ENCODE data around the gene PAX7. TPM values are rescaled to one million over a fixed set of nuclear protein-coding genes. Genes with fewer than 3 reads are reported as not detected.

The PAX7 gene
- polyA plus RNA-seq, 10 donors = 38.4 to 63.1 (median 43.3) TPM

DNA sequence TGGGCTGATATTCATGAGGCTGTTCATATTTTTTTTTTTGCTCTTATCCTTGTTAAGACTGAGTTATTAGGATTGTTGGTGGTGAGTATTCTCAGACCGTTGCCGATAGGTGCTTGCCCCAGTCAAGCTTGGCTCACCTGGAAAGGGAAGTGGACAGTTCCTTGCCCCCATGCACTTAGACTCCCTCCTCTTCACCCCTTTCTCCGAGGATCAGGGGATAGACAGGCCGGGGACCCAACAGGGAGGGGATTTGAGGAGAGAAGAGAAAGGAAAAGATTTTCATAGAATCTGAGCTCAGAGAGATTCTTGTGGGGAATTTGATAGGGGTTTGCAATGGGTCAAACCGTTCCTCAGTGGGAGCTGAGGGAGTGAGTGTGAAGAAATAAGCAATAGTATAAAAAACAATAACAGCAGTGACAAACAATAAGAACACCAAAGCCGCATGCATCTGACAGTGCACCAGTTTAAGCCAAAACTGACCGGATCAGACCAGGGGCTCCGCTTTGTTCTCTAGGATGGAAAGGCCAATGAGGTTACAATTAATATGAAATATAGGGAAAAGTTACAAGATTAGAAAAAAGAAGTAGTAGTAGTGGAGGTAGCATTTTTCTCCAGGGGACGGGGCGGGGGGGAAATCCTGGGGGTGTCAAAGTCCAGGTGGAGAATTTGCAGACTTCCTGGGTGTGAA lies 8.9 kb downstream of the PAX7 start:
- peak in 1 of 3 donors; percentile 40 for DNase-seq

DNA sequence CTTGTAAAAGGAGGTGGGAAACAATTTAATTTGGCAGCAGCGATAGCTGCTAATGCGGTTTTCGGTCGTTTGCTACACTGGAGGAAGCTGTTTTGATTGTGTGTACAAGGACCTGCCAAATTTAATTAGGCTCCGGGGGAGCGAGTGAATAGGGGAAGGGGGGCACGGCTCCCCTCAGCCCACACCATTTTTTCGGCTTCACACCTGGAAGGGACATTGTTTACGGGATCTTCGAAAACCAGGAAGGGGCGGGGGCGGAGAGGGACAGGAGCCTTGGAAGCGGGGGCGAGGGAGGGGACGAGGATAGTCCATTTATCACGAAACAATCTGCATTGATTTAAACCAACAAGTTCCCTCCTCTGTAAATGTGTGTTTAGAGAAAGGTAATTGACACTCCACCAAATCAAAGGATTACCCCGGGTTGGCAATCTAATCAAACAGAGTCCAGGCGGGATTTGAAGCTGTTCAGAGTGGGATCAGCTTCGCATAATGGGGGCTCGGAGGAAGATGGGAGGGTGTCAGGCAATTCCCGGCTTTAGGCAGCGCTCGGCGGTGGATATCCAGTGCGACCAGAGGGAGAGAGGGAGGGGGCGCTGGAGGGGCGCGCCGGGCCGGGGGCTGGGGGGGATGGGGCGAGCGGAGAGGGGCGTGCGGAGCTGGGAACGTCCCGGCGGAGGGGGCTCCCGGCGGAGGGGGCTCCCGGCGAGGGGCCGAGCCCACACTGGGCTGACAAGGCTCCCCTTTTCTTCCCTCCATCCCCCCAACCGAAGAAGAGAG lies 9.8 kb downstream of the PAX7 start:
- DNase-seq = peak in 1 of 3 donors; percentile 39

DNA sequence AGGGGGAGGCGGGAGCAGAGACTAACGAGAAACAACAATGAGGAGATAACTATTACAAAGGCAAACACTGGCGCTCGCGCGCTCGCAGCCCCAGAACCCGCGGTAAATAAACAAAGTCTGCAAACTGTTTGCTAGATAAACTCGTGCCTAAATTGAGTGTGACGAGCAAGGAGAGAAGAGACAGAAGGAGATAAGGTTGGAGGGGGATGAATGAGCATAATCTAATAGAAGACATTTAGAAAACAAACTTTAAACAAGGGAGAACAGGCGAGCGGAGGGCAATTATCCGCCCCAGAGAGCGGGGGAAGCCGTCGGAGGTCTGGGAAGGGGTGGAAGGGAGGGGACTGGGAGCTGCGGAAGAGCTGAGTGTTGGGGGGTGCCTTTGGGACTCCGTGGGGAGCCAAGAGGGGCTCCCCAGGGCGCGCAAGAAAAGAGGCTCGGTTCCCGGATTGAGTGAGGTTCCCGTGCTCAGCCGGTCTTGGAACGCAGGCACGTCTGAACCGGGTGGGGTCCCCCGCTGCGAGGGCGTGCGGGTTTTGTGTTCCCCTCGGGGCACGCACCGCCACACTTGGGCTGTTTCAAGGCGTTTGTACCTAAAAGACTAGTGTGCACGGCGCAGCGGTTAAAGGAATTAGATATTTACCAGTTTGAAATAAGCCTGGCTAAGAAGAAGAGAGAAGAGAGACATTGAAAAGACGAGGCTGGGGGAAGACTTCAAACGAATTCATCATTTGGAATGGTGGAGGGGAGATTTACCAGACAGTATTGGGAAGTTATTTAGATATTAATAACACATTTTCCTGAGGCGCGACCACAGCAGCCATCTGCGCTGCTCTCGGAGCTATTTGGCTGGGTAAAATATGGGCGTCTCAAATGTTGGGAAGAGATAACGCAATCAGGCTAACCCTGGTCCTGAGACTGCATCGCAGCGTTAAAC lies 10.6 kb downstream of the PAX7 start:
- peak in 1 of 3 donors; percentile 66 for DNase-seq

DNA sequence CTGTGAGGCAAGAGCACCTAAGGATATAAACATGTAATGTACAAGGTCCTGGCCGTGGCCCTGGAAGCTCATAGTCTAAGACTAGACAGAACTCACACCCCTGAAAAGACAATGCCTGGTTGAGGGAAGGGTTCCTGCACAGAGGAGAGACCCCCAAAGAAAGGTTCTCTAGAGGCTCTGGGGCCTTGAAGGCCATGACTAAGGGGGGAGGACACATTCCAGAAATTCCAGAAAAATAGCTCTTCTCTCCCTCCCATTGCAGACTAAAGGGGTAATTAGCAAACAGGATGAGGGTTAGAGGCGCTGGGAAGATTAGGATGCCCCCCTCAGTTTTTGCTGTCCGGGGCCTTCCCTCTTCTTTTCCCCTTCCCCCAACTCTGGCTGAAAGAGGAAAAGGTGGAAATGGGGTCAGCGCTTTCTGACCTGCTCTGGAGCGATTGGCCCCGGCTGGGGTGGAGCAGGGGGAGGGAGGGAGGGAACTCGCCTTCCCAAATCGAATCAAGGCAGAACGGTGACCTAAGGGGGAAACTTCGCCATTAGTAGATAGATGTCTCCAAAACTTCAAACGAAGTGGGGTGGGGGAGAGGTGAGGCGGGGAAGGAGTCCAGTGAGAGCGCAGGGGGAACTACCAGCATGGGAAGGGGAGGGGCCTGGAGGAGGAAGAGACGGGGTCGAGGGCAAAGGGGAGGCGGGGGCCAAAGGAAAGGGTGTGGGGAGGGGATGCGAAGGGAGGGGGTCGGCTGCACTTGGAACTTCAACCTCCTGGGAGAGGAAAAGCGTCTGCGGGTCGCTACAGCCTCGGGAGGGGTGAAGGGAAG lies 11.8 kb downstream of the PAX7 start:
- DNase-seq = peak in 1 of 3 donors; percentile 25

DNA sequence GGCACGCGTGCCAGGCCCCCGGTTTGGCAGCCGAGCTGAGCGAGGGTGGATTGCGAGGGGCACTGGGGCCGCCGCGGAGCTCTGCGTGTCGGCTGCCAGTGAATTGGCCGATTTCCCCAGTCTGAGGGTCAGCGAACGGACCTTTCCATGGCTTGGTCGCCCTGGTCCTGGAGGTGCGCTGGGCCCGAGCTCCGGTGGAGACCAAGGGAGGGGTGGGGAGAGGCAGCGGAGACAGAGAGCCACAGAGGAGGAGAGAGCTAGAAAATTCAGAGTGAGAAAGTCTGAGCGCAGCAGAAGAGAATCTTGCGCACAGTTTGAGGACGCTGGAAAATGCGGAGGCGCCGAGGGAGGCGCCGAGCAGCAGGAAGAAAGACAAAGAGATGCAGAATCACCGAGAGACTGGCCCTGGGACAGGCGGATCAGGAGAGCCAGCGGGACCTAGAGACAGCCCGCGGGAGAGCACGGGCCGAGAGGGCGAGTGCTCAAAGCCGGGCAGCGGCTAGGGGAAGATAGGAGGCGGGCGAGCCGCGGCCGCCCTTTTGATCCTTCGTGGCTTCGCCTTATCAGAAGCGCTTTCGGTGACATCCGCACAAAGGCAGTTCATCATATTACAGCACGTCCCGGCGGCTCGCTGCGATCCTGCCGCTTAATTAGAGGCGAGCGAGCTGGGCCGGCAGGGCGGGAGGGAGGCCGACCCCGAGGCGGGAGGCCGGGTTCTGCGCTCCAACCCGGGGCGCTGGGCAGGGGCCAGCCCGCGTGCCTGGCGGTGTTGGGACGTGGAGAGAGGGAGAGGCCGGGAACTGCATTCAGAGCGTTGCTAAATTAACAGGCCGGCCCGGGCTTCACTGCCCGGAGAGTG lies 12.7 kb downstream of the PAX7 start:
- peak in 1 of 3 donors; percentile 67 for DNase-seq

DNA sequence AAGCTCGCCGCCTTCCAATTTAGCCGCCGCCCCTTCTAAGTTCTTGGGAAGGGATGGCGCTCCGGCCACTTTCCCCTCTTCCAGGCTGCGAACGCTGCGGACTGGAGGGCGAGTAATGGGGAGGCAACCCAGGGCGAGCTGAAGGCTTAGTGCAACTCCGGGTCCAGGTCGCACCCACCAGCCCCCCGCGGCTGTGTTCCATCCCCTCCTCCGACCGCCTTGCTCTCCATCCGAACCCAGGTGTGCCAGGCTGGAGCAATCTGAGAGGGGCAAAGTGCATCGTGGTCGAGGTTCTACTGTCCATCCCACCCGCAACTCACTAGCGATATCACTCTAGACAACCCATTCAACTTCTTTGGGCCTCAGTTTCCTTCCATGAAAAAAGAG lies 13.4 kb downstream of the PAX7 start:
- no peak for DNase-seq

DNA sequence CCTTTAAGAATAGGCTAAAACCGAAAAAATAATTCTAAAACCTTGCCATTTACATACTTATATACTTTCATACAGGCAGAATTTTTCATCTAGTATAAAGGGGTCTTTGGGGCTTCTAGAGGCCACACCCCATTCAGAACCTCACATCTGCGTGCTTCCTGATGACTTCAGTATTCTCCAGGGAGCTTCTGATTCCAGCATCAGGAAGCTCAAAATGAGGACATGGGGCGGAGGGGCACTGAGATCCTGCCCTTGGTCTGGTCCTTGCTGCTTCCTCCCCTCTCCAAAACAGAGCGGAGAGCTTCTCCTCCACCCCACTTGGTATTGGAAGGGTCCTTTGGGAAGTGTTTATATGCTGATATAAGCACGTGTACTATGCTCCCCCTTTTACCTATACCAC lies 13.8 kb downstream of the PAX7 start:
- peak in 1 of 3 donors; percentile 43 for DNase-seq

DNA sequence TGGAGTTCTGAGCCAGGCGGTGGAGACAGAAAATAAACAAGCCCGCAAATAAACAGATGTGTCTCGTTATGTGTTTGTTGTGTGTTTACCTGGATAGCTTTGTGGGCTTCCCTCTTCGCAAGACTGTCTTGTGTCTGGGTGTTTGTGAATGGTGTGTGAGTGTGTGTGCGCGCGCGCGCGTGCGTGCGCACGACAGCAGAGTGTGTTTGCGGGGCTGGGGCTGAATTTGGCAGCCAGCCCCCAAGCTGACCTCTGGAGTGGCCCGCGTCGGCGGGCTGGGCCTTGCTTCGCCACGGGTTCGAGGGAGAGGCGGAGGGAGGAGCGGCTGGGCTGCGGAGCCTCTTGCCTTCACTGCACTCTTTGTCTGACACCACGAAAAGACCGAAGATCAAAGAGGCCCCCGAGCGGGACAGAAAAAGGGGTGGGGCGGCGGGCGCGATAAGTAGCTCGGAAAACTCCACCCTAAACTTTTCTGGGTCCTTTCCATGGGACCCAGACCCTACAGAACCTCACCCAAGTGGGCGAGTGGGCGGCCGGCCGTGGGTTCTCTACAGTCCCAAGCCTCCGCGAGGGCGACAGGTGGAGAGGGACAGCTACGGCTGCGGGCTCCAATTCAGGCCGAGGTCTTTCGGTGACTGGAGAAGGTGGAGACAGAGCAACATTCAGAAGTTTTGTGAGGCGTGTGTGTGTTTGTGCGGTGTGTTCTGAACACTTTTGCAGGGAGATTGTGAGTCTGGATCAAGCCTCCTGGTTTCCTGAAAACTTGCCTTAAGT lies 14.5 kb downstream of the PAX7 start:
- peak in 1 of 3 donors; percentile 61 for DNase-seq

DNA sequence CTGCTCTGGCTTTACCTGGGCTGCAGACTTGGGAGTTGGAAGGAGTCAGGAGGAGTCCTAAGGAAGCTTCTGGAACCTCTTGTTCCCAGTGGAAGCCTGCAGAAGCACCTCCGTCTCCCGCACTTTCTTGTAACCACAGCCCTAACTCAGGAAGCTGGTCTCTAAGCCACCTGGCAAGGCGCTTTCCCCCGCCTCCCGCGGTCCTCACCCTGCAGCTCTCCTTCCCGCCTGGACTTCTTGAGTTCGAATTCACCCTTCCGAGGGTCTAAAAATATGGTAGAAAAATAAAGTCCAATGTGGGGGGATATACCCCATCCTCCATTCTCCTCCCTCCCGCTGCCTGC lies 15.1 kb downstream of the PAX7 start:
- DNase-seq = no peak

DNA sequence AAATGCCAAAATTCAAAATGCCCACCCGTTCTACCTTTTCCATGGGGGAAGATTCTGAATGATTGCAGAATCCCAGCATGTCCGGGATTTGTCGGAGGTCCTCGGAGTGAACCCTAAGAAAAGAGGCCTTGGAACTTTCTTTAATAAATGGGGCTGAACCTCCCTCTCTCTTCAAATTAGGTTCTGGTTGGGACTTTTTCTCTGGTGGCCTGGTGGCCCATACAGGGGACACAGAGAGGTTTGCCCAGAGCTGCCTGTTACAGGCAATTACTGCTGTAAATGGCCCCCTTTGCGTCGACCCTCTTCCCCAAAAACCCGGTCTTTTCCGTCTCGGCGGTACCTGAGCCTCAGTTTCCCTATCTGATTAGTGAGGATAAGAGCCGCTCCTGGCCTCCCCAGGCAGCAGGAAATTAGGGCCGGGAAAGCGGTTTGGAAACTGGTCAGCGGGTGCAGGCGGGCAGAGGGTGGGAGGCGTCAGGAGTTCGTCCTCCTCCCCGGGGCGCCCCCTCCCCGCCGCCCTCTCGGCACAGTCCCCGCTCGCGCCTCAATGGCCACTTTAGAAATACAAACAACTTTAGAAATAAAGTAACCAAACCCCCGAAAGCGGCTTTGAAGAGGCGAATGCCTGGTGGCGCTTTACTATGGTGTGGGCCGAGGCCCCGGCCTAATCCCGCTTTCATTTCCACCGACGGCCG lies 15.6 kb downstream of the PAX7 start:
- DNase-seq = peak in 1 of 3 donors; percentile 37

DNA sequence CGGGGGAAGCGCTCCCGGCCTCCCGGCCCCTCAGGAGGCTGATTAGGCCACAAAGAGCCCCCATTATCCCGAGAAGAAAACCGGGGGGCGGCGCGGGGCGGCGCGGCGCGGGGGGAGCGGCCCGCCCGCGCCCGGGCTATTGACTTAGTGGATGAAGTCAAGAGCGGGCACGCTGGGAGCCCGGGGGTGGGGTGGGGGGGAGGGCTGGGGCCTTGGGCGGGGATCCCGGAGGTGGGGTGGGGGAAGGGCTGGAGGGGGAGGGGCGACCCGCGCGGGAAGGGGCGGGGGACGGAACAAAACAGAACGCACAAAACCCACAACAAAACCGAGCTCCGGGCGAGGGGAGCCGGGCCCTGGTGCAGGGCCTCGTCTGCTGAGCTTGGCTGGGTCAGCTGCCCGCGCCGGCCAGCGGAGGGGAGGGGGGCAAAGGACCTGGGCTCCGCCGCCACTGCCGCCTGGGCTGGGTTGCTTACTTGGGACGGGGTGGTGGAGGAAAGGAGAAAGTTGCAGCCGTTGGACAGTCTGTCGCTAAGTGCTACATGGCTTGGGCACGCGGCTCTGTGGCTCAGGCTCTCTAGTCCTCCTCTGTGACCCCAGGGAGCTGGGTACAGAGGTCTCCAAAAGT lies 16.3 kb downstream of the PAX7 start:
- peak in 1 of 3 donors; percentile 35 for DNase-seq

DNA sequence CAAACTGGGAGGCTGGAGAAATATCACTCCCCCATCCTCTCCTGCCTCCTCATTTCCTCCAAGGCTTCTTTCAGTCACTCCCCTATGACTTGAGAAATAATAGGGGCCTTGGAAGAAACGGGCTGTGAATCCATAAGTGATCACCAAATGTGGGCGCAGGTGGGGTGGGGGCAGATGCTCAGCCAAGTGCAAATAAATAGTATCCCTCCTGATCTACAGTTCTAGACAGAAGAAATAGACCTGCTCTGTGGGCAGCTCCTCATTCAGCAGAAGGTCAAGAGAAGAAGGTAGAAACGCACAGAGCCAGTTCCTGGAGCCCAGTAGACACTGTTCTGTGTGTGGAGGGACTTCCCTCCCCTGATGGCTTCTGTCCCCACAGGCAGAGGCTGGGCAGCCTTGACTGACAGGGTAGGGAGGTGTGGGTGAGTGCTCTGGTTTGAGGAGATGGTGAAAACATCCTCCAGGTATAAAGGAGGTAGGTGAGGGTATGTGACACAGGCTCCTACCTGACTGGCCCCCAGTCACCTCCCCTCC lies 17.1 kb downstream of the PAX7 start:
- DNase-seq = no peak

DNA sequence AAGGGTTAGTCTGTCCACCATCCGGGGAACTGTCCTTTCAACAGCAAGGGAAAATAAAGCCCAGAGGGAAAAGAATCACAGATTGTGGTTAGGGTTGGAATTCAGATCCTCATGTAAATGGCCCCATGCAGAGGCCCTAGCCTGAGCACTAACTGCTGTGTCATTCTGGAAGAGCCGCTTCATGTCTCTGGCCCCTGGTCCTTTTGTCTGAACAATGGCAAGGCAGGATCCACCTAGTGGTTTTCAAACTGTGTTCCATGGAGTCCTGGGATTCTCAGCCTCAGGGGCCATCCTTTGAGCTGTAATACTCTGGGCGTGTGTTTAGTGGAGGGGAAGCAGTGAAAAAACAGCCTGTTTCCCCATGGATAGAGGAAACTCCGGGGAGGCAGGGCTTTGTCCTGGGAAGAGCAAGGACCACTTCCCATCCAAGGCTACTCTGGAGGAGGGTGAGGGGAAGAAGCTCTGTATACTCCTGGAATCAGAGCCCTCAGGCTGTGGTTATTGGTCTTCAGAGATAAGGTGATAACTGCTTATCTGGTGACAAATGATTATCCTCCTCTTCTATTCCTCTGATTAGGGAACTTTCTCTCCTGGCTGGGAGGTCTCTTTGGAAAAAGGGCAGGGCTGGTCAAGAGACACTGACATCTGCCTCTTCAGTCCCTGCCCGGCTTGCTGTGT lies 19.2 kb downstream of the PAX7 start:
- no peak for DNase-seq

DNA sequence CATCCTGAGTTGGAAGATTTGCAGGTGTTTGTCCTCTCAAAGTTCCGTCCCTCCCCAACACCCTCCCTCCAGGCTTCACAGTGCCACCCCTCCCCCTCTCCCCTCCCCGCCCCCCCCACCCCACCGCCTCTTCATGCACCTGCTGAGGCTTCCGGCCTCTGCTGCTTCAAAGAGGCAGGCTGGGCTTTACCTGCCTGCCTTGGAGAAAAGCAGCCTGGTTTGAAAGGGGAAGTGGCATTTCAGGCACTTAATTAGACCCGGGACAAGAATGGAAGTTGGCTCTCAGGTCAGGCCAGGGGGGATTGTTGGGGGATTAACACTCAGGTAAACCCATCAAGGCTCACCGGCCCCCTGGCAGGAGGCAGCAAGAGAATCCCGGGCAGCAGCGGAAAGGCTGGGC lies 21.1 kb downstream of the PAX7 start:
- no peak for DNase-seq

DNA sequence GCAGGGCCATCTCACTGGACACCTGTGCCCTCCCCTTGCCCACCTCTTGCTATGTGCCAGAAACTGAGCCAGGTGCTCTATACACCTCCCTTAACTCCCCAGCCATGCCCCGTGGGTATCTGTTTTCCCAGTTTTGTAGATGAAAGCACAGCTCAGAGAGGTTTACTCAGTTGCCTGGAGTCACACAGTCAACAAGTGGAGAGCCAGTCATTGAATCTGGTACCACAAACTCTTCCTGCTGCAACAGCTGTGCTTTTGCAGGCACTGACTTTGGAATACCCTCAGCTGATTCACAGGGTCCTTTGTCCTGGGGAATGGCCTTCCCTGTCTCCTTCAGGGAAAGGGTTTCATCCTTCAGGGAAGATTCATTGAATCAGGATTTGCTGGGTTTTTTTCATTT lies 22.1 kb downstream of the PAX7 start:
- no peak for DNase-seq

DNA sequence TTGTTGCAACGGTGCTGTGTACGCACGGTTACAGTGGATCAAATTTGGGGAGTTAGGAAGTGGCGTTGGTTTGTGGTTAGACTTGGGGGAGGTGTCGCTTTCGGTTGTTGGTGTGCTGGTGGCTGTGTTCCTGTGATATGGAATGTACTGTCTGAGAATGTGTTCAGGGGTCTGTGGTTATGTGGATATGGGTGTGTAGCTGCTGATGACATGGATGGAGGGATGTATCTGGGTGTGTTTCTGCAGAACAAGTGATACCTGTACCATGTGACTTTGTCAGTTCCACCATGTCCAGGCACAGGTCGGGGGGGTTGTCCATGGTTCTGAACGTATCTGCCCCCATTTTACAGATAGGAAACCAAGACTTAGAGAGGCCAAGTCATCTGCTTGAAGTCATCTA lies 22.7 kb downstream of the PAX7 start:
- no peak for DNase-seq

DNA sequence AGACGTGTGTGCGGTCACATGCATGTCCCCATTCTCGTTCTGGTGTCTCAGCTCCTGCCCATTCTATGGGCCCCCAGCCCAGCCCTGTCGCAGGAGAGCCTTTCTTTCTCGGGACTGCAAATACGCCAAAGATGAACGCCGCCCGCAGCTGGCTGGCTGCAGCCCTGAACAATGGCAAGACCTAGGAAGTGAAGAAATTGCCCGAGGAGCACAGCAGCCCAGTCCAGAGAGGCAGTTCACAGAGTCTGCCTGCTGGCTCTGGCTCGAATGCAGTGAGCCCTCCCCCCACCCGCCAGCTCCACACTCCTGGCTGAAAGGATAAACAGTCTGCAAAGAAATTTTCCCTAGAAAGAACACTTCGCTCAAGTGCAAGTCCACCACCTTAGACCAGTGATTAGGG lies 23.3 kb downstream of the PAX7 start:
- DNase-seq = no peak

DNA sequence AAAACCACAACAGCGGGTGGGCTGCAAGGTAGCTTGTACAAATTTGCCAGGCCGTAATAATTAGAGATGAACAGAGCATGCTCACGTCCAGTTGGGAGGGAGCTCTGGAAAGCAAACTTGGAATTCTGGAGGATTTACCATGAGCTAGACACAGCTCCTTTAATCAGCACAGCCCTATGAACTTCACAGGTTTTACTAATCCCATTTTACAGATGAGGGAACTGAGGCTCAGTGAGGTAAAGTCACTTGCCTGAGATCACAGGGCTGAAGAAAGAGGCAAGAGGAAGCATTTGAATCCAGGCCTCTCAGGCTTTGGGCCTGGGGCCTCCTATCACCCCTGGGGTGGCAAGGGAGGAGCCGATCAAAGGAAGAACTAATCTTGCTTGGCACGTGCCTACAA lies 24.0 kb downstream of the PAX7 start:
- DNase-seq = no peak

Measured in muscle of back (tissue), 11 donors.